Measurements from ENCODE around the gene ATP8B3. TPM values are rescaled to one million over a fixed set of nuclear protein-coding genes. Genes with fewer than 3 reads are reported as not detected.

ATP8B3 gene
- total and polyA plus RNA-seq, 2 of the 13 experiments (the other 11 are each of a cell fraction or from before 2014, with no cell fraction given), result 2.6 to 5.9 TPM

DNA sequence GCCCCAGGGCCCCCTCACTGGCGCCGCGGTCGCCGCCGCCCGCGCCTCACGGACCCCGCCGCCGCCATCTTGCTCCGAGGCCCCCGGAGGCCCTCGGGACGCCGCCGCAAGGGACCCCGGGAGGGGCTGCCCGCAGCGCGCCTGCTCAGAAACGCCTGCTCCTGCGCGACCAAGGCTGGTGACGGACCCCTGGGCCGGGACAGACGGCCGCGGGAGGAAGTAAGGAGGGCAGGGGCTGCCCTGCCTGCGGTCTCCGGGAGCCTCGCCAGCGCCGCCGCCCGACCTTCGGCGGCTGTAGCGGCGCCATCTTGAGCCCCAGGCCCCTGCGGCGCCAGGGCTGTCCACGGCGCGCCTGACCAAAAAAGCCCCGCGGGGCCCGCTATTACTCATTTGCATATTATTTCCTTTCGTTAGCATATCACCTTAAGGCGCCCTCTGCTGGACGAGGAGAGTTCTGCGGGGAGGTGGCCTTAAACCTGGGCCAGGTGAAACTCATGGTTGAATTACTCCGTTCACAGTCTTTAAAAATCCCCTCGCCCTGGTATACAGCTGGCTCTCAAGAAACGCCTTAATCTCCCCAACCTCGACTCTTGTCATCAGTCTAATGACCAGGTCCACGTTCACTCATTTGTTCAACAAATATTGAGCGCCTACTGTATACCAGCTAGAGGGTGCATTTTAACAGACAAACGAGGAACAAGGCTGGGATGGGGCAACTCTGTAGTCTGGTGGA lies 36.5 kb upstream of the ATP8B3 start, which contains the start of gene REXO1 (continued):
- TF ChIP-seq ZMAT3 (CRISPR knock-in tag; conservative IDR thresholded peaks at IDR 0.05), result no peak
- TF ChIP-seq CHD2 (IDR thresholded peaks at IDR 0.05; ENCODE audit: low read depth, low read length), result 0 out of 2 replicates have a peak, but pooled peaks have one; percentile 22
- TF ChIP-seq SPEN (CRISPR knock-in tag; IDR thresholded peaks at IDR 0.05; ENCODE audit: low read depth), result peak; percentile 68
- peak; percentile 88 for TF ChIP-seq EED (CRISPR knock-in tag; IDR thresholded peaks at IDR 0.05)
- 0 out of 2 replicates have a peak, but pooled peaks have one; percentile 37 for TF ChIP-seq CBX5 (CRISPR knock-in tag; IDR thresholded peaks at IDR 0.05; ENCODE audit: borderline replicate concordance)
- TF ChIP-seq ZNF296 (CRISPR knock-in tag; conservative IDR thresholded peaks at IDR 0.05), result no peak
- no peak for TF ChIP-seq SMYD3 (CRISPR knock-in tag; IDR thresholded peaks at IDR 0.05)
- TF ChIP-seq TEAD3 (CRISPR knock-in tag; optimal IDR thresholded peaks at IDR 0.05; ENCODE audit: borderline replicate concordance), result no peak
- TF ChIP-seq, protein P1, sequence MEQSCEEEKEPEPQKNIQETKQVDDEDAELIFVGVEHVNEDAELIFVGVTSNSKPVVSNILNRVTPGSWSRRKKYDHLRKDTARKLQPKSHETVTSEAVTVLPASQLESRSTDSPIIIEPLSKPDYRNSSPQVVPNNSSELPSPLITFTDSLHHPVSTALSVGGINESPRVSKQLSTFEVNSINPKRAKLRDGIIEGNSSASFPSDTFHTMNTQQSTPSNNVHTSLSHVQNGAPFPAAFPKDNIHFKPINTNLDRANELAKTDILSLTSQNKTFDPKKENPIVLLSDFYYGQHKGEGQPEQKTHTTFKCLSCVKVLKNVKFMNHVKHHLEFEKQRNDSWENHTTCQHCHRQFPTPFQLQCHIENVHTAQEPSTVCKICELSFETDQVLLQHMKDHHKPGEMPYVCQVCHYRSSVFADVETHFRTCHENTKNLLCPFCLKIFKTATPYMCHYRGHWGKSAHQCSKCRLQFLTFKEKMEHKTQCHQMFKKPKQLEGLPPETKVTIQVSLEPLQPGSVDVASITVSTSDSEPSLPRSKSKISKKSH (CRISPR knock-in tag; IDR thresholded peaks at IDR 0.05; ENCODE audit: borderline replicate concordance), result no peak
- TF ChIP-seq ZFYVE20 (CRISPR knock-in tag; IDR thresholded peaks at IDR 0.05; ENCODE audit: borderline replicate concordance, low read depth), result 0 out of 2 replicates have a peak, but pooled peaks have one; percentile 16
- TF ChIP-seq, protein P2, sequence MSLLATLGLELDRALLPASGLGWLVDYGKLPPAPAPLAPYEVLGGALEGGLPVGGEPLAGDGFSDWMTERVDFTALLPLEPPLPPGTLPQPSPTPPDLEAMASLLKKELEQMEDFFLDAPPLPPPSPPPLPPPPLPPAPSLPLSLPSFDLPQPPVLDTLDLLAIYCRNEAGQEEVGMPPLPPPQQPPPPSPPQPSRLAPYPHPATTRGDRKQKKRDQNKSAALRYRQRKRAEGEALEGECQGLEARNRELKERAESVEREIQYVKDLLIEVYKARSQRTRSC (CRISPR knock-in tag; IDR thresholded peaks at IDR 0.05; ENCODE audit: low read depth), result no peak
- TF ChIP-seq NCOR1 (IDR thresholded peaks at IDR 0.05; ENCODE audit: borderline replicate concordance, low read length), result no peak
- no peak for TF ChIP-seq ZBTB7A (CRISPR knock-in tag; IDR thresholded peaks at IDR 0.05)
- TF ChIP-seq SAFB2 (CRISPR knock-in tag; IDR thresholded peaks at IDR 0.05; ENCODE audit: borderline replicate concordance, low read depth), result 0 out of 2 replicates have a peak, but pooled peaks have one; percentile 58
- TF ChIP-seq, protein P3, sequence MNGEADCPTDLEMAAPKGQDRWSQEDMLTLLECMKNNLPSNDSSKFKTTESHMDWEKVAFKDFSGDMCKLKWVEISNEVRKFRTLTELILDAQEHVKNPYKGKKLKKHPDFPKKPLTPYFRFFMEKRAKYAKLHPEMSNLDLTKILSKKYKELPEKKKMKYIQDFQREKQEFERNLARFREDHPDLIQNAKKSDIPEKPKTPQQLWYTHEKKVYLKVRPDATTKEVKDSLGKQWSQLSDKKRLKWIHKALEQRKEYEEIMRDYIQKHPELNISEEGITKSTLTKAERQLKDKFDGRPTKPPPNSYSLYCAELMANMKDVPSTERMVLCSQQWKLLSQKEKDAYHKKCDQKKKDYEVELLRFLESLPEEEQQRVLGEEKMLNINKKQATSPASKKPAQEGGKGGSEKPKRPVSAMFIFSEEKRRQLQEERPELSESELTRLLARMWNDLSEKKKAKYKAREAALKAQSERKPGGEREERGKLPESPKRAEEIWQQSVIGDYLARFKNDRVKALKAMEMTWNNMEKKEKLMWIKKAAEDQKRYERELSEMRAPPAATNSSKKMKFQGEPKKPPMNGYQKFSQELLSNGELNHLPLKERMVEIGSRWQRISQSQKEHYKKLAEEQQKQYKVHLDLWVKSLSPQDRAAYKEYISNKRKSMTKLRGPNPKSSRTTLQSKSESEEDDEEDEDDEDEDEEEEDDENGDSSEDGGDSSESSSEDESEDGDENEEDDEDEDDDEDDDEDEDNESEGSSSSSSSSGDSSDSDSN (CRISPR knock-in tag; IDR thresholded peaks at IDR 0.05), result peak; percentile 32; the same call in 1 of the 2 replicates
- TF ChIP-seq HOXA9 (CRISPR knock-in tag; IDR thresholded peaks at IDR 0.05; ENCODE audit: borderline replicate concordance), result no peak
- TF ChIP-seq ZNF563 (CRISPR knock-in tag; IDR thresholded peaks at IDR 0.05), result 0 out of 2 replicates have a peak, but pooled peaks have one; percentile 64
- TF ChIP-seq ZSCAN21 (CRISPR knock-in tag; IDR thresholded peaks at IDR 0.05; ENCODE audit: borderline replicate concordance), result 0 out of 2 replicates have a peak, but pooled peaks have one; percentile 37
- TF ChIP-seq, protein P4, sequence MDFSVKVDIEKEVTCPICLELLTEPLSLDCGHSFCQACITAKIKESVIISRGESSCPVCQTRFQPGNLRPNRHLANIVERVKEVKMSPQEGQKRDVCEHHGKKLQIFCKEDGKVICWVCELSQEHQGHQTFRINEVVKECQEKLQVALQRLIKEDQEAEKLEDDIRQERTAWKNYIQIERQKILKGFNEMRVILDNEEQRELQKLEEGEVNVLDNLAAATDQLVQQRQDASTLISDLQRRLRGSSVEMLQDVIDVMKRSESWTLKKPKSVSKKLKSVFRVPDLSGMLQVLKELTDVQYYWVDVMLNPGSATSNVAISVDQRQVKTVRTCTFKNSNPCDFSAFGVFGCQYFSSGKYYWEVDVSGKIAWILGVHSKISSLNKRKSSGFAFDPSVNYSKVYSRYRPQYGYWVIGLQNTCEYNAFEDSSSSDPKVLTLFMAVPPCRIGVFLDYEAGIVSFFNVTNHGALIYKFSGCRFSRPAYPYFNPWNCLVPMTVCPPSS (IDR thresholded peaks at IDR 0.05), result no peak
- TF ChIP-seq ZNF790 (CRISPR knock-in tag; IDR thresholded peaks at IDR 0.05; ENCODE audit: borderline replicate concordance), result peak; percentile 78; the same call in 1 of the 2 replicates
- TF ChIP-seq ZNF333 (CRISPR knock-in tag; IDR thresholded peaks at IDR 0.05; ENCODE audit: borderline replicate concordance), result no peak
- TF ChIP-seq RARA (CRISPR knock-in tag; IDR thresholded peaks at IDR 0.05), result 0 out of 2 replicates have a peak, but pooled peaks have one; percentile 22
- no peak for TF ChIP-seq THYN1 (CRISPR knock-in tag; IDR thresholded peaks at IDR 0.05; ENCODE audit: borderline replicate concordance, low read depth)
- peak; percentile 84 for TF ChIP-seq ZNF446 (CRISPR knock-in tag; IDR thresholded peaks at IDR 0.05)
